Measurements from ENCODE around the gene FTO.

FTO gene

GRCh38 chr16:54175169-54175551, 471.2 kb downstream of the FTO start:
- H3K4me3 ChIP-seq (ENCODE audit: low read depth, low read length): no peak overlapping the region
- ChIA-PET CTCF (no interaction called here), POLR2A (no interaction called here)
- DNase-seq (ENCODE audit: low read depth, low spot score): no peak
- no peak for TF ChIP-seq CTCF (IDR thresholded peaks at IDR 0.05; ENCODE audit: insufficient read depth, low read length, missing control alignments)

GRCh38 chr16:54175552-54176375, 471.8 kb downstream of the FTO start:
- no peak overlapping the region for H3K4me3 ChIP-seq (ENCODE audit: low read depth, low read length)
- CTCF ChIA-PET: no interaction called here
- POLR2A ChIA-PET: no interaction called here
- TF ChIP-seq CTCF (IDR thresholded peaks at IDR 0.05; ENCODE audit: insufficient read depth, low read length, missing control alignments): no peak
- DNase-seq (ENCODE audit: low read depth, low spot score): no peak

GRCh38 chr16:54176376-54176901, 472.5 kb downstream of the FTO start:
- DNase-seq (ENCODE audit: low read depth, low spot score): no peak
- TF ChIP-seq CTCF (IDR thresholded peaks at IDR 0.05; ENCODE audit: insufficient read depth, low read length, missing control alignments): no peak
- no peak overlapping the region for H3K4me3 ChIP-seq (ENCODE audit: low read depth, low read length)
- CTCF ChIA-PET: interaction anchor here (1.2 kb wide), 1 partner anchor 12 kb away, joined by 4 read pairs; no protein-coding TSS in a partner anchor
- POLR2A ChIA-PET: no interaction called here

GRCh38 chr16:54177052-54177861, 473.3 kb downstream of the FTO start:
- ChIA-PET POLR2A (no interaction called here), CTCF (interaction anchor here (1.2 kb wide), 1 partner anchor 11 kb away, joined by 4 read pairs; no protein-coding TSS in a partner anchor)
- TF ChIP-seq CTCF (IDR thresholded peaks at IDR 0.05; ENCODE audit: insufficient read depth, low read length, missing control alignments): no peak

GRCh38 chr16:54177862-54178477, 474.0 kb downstream of the FTO start:
- POLR2A ChIA-PET: no interaction called here
- DNase-seq (ENCODE audit: low read depth, low spot score): no peak

More at GRCh38 chr16:54177052-54177861, 473.3 kb downstream of the FTO start:
- DNase-seq (ENCODE audit: low read depth, low spot score): no peak
- H3K4me3 ChIP-seq (ENCODE audit: low read depth, low read length): no peak overlapping the region

More at GRCh38 chr16:54177862-54178477, 474.0 kb downstream of the FTO start:
- TF ChIP-seq CTCF (IDR thresholded peaks at IDR 0.05; ENCODE audit: insufficient read depth, low read length, missing control alignments): no peak
- CTCF ChIA-PET: interaction anchor here (1.0 to 1.2 kb wide), 2 partner anchors 10 to 14 kb away, joined by 3 to 4 read pairs; no protein-coding TSS in a partner anchor
- H3K4me3 ChIP-seq (ENCODE audit: low read depth, low read length): no peak overlapping the region
